ENCODE results near the gene STOM.

The STOM gene

DNA sequence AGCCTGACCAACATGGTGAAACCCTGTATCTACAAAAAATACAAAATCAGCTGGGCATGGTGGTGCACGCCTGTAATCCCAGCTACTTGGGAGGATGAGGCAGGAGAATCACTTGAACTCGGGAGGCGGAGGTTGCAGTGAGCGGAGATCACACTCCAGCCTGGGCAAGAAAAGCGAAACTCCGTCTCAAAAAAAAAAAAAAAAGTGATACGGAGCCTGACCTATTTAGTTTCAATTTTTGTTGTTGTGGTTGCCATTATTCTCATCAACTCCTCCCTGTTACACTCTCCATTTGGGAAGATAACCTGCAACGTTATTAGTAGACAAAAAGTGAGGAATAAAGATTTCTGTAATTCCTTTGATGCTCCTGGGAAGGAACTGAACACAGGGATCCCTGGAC lies 1.3 kb downstream of the STOM start:
- DNase-seq = no peak

DNA sequence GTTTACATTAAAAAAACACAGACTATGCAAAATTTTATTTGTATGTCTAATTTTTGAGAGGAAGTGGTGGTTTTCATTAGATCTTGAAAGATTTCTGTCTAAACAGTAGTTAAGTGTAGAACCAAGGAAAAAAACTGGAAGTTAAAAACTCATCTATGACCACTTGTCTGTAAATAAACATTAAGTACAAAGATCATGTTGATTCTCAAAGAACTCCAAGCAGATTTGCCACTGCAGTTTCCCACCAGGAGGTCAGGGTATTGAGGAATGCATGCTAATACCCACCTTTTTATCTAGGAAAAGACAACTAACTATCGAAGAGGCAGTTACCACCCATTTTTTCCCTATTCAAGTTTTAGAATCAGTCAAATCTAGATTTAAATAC lies 1.9 kb downstream of the STOM start:
- no peak for DNase-seq

DNA sequence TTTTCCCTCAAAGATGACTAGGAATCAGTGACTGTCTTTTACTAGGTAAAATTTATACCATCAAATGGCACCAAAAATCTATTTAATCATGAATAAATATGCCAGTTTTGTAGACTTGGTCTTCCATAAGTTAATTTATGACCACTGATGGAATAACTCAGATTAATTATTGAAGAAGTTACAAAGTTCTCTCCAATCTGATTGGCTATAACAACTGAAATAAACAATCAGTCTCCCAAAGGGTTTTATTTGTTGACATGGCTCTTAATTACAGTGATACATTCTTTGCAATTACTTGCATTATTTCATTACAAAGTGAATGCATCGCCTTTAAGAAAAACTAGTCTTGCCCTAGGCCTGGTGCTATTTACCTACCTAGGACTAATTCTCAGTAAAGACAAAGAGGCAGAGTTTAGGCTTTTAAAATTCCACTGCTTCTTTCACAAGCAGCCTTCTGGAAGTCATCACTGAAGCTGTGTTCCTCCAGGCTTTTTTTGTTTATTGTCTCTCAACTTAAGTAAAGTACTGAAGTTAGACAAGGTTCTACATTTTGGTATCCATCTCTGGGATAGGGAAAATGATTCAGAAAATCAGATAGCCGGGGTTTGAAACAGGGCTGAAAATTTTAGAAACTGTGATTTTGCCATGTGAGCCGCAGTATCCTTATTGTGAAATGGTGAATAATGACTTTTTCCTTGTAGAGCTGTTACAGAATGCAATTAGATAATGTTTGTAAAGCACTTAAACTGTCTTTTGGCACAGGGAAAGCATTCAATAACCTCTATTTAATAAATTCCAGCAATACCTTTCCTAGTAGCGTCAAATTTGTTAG lies 2.5 kb downstream of the STOM start:
- no peak for DNase-seq

DNA sequence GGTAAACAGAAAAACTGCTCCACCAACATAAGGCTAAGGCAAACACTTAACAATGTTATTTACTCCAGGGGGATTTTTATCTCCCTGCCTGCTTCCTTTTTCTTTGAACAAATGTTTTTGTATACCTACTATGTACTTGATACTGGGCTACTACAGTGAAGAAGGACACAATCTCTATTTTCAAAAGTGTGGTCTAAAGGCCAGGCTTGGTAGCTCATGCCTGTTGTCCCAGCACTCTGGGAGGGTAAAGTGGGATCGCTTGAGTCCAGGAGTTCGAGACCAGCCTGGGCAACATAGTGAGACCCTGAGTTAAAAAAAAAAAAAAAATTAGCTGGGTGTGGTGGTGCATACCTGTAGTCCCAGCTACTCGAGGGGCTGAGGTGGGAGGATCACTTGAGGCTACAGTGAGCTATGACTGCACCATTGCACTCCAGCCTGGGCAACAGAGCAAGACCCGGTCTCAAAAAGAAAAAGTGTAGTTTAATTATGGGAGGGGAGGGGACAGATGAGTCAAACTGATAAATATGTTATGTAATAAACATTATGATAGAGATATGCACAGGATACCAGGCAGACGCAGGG lies 3.3 kb downstream of the STOM start:
- DNase-seq = no peak

DNA sequence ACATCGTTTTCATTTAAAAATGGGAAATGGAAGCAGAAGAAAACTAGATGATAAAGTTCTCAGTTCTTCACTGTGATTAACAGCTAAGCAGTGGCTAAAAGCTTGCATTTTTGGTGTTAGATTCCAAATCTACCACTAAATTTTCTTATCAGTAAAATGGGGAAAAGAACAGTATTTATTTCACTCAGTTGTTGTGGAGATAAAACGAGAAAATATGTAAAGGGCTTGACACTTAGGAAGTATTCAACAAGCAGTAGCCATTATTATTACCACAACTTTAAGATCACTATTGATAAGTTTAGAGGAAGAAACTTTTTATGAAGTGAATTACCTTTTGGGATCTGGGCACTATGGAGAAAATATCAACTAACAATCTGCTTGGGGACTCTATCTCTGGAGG lies 4.5 kb downstream of the STOM start:
- DNase-seq = no peak

DNA sequence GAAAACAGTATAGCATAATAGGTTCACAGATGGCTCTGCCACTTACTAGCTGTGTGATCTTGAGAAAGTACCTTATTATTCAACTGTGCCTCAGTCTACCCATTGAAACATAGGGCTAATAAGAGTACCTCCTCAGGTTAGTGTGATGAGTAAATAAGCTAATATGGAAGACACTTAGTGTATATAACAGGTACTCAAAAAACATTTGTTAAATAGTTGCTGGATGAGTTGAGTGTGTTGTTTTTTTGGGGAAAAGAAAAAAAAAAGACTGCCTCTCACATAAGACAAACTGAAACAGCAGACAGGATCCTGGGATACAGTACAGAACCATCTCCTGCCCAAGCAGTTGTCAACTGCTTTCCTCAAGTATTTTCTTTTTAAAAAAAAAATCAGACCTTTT lies 5.2 kb downstream of the STOM start:
- DNase-seq = no peak

DNA sequence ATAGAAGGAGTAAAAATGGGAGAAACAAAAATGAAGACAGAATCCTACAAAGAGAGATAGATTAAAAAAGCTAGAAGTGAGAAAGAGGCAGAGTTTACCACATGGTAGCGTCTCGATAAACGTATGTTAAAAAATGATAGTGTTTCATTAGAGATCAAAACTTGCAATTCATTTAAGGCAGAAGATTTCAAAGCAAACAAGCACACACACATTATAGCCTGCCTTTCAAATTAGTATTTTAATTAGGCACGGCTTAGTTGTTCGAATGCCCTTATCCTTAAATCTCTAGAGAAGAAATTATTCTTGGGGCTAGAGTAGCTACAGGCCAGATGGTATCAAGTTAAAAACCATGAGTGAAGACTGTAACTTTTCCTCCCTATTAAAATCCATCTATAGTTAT lies 6.0 kb downstream of the STOM start:
- no peak for DNase-seq

DNA sequence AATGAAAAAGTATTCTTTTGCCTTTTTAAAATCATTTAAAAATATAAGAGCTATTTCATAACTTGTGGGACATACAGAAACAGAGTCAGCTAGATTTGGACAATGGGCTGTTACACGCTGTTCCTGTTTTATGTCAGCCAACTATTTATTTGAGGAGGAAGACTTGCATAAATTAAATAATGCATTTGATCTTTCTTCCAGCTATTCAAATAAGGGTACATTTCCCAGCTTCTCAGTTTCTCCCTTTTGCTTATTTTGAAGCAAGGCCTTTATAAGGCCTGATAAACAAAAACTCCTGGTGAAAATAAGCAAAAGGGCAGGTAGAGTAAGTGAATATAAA lies 6.5 kb downstream of the STOM start:
- DNase-seq = no peak

DNA sequence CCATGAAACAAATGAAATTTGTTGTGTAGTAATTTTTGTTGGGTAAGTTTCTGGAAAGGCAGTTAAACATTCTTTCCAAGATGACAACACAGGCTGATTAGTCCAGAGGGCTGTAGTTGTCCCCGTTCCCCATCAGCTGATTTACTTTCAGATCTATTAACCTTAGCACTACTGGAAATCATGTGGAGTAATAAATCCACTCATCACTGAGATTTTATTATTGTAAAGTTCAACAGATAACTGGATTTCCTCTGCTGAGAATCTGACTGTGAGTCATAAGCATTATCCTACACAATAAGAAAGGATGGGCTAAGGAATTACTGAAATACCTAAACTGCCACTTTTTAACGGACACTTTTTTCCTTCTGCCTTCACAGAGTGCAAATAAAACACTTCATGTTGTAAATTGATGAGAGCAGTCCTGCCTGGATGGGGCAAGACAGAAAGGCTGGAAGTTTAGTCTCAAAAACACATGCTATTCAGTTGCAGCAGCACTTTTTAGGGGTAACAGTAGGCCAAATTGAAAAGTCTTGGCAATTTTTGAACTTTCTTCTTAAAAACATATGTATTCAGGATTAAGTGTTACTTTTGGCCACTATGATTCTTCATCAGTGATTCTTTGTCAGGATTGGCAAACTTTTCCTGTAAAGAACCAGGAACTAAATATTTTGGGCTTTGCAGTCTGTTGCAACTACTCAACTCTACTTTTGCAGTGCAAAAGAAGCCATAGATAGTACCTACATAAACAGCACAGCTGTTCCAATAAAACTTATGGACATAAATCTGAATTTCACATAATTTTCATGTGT lies 7.0 kb downstream of the STOM start:
- DNase-seq = no peak

DNA sequence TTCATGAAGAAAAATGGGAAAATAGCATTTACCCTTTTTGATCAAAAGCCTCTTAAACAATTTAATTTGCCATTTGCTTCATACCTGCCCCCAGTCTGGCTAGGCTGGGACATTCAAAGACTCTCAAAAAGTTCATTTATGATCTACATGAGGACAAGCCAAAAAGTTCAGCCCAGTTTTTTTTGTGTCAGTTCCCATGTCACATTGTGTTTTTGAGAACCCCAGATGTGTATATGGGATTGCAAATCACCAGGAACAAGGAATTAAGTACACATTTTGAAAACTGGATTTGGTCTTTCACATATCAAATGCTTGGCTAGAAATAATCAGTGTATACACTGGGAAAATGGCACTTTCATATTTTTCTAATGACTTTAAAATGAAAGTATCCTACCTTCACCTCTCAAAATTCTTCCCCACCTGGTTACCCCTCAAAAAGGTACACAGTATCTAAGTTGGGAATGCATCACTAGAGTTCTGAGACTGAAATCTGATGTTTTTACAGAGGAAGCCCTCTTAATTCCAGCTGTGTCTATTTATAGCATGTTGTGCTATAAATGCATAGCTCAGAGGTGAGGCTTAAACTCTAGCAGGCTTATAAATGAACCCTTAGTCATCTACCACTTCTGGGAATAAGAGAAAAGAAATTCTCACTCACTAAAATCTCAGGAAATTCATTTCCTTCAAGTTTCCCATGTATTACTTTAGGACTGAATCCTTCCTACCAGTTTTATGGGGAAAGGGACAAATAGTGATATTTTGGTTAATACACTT lies 9.3 kb downstream of the STOM start:
- no peak for DNase-seq

DNA sequence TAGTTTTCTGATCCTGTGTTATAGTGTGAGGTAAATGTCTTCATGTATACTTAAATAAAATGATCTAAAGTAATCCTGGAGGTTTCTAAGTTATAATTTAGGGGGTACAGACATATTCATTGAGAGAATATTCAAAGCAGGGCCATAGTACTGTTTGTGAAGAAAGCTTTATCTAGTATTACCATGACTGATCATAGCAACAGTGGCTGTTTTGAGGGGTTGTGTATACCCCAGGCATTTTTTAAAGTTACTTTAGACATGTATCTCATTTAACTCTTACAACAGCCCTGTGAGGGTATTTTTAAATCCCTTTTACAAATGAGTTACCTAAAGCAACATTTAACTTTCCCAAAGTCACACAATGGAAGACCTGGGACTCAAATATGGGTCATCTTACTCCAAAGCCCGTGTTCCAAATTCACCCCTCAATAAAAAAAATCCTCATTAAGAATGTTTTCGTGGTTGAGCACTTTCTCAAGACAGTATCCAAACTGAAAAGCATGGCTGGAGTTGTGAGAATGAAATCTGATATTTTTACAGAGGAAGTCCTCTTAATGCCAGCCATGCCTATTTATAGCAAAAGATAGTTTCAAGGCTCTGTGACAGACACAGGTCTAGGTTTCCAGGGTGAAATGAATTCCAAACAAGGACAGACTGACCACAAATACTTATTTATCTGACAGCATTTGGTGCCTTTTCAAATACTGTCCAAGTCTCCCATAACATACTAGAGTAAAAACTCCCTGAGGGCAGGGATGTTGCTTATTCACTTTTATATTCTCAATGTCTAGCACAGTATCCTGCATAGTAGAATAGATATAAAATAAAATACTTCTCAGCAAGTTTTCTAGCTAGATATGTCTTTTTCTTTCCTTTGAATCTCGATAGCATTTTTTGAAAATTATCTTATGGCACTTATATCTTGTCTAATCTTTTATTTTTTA lies 10.4 kb downstream of the STOM start:
- peak; percentile 21 for DNase-seq

DNA sequence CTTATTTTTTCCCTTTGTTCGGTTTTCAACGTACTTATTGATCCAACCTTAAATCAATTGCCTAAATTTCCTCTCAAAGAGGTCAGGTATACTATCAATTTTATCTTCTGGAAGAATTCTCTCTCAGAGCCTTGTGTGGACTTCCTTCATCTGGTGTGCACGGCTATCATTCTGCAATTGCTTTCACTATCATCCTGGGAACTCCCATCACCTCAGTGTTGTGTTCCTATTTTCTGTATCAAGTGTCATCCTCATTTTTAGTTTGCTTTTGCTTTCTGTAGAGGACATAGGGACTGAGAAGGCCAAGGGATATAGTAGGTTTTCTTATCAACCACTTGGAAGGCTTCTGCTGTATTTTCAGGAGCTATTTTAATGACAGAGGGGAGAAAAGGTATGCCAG lies 11.3 kb downstream of the STOM start:
- no peak for DNase-seq

DNA sequence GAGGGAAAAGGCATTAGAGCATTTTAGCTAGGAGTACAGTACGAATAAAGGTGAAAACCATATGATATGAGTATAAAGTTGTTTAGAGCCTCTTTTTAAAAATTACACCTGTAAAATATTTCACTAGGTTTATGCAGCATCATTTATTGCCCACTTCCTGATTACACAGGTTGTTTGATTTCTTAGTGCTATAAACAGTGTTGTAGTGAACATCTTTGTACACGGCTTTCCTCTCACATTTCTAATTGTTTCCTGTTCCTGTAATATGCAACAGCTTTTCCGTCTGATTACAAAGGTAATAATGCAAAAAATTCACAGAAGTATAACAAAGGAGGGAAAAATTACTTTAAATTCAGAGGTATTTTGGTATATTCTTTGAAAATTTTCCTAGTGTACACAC lies 13.0 kb downstream of the STOM start:
- DNase-seq = no peak

DNA sequence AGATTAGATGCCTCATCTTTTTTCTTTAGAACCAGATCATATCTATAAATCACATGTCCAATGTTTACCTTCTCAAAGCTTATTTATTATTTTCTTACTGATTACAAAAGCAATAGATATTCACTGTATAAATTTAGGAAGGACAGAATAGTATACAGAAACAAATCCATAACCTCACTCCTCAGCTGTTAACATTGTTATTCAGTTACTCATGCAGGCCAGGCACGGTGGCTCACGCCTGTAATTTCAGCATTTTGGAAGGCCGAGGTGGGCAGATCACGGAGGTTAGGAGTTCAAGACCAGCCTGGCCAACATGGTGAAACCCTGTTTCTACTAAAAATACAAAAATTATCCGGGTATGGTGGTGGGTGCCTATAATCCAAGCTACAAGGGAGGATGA lies 15.3 kb downstream of the STOM start:
- no peak for DNase-seq

DNA sequence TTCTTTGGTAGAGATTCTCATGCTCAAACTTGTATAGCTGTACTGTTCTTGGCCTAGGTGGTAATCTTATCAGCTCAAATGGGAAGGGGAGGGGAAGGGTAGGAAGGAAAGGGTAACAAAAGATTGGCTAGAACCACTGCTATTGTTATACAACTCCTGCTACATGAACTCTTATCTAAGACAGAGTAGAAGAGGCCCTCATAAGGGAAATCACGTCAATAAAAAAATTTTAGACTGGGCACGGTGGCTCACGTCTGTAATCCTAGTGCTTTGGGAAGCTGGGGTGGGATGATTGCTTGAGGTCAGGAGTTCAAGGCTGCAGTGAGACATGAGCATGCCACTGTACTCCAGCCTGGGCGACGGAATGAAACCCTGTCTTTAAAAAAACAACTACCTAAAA lies 15.9 kb downstream of the STOM start:
- DNase-seq = no peak

DNA sequence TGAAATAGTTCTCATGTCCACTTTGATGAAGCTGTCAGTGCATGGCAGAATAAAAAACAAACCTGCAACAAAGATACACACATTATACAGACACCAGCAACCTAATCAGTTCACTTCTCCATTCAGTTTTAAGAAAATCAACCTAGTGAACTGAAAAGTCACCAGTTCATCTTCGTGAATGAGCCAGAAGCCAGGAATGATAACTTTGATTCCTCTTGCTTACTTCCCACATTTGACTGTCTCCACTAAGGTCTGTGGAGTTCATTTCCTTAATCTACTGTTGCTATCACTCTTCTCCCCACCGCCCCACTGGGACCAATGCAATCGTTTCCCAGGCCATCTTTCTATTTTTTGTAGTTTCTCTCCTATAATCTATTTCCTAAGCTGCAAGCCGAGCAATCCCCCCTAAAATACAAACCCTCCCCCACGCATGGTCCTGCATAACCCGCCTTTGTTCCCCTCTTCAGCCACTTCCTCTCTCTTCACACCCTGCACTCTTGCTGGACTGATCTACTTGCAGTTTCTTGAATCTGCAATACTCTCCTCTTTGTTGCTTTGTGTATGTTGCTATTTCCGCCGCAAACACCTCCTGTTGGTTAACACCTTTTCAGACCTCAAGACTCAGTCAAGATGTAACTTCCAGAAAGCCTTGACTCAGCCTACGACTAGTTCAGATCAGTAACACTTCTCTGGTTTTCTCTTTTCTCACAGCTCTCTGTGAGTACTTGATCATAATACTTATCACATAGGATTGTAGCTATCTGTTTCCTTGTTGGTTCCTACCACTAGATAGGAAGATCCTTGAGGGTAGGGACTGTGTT lies 16.6 kb downstream of the STOM start:
- DNase-seq = no peak

DNA sequence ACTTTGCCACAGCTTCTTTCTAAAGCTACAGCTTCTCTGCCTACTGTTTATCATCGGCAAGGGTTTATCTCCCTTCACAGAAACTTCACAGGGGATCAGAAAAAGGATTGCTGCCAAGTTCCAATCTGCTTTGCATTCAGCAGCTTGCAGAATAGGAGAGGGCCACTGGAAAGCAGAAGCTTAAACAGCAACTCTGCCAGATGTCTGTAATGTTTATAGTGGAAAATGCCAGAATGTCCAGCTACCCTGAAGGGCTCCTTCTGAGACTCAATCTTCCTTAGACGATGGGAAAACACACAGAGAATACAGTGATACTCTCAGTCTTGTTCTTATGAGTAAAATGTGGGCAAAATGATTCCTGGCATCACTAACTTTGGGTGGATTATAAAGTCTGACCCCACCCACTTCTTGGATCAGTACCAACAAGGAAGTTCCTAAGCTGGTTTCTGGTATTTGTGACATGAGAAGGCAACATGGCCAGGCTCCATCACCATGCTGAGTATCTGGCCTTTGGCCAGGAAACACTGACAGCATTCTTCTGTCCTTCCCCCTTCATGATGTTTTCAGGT lies 19.0 kb downstream of the STOM start:
- DNase-seq = peak; percentile 79

DNA sequence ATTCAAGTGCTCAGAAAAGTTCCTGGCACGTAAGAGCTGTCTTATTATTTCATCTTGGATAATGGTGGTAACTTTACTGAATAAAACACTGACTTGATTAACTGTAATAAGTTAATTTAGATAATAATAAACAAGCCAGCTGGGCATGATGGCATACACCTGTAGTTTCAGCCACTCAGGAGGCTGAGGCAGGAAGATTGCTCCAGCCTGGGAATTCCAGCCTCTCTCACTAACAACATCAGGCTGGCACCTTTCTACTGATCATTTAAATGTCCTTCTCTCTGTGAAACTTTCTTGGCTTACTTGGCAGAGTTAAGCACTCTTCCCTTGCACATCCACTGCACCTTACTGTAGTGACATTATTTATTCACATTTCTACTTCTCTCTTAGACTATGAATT lies 20.0 kb downstream of the STOM start:
- no peak for DNase-seq

DNA sequence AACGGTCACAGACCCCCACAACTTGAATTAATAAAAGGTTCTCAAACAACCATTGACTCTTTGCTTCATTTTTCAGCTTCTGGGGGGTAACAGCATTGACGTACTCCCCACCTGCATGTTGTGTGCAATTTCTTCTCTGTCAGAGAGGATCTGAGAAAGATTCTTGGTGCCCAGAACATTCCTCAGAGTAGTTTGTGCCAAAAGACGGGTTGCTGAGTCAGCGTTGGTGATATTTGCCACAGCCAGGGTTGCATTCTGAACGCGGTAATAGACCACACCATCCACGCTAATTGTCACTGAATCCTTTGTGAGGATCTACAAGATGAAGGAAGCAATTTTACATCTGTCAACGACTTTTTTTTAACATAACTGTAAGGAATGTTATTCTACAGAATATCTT lies 21.0 kb downstream of the STOM start:
- DNase-seq = no peak

DNA sequence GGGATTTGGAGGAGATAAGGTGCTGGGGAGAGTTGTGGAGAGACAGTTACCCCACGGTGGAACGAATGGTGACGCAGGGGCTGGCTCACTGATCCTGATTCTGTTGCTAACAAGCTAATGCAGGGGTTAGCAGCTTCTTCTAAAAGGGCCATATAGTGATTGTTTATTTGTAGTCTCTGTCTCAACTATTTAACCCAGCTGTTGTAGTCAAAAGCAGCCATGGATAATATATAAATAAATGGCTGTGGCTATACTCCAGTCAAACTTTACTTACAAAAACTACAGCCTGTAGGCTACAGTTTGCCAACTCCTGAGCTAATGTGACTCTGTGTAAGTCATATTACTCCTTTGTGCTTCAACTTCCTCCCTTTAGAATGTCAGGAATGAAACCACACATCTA lies 21.8 kb downstream of the STOM start:
- DNase-seq = no peak

DNA sequence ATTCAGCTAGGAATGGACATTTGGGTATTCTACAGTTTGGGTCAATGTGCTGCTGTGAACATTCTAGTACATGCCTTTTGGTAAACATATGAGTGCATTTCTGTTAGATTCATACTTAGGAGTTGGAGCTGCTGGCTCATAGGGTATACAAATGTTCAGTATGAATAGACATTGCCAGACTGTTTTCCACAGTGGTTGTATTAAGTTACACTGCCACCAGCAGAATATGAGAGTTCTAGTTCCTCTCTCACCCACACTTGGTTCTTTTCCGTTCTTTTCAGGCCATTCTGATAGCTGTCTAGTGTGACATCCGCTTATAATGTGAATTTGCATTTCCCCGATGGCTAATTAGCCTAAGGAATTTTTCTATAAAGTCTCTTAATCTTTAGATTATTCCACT lies 25.0 kb downstream of the STOM start:
- peak; percentile 74 for DNase-seq

Data from NCI-H2171 treated with DMSO at 0.1 percent for 48 hours (cell line).